Common myeloid progenitor, CD34-positive (primary cell): ENCODE data around the gene PIP5K1C.

Experiments
- CTCF ChIA-PET: fragments of 350-600 bp; sonication (Branson Sonifier 250); formaldehyde crosslinking; loops from one replicate; lab custom pipeline; 2021; ENCODE audit warnings: antibody characterized with exemption; lab: Charles Lee
- POLR2A ChIA-PET: fragments of 350-600 bp; sonication (Branson Sonifier 250); formaldehyde crosslinking; loops from one replicate; lab custom pipeline; 2021; ENCODE audit warnings: antibody characterized with exemption; lab: Charles Lee
- DNase-seq, 3 donors: peaks; one replicate each; pipeline versions ENCODE4 v3.0.0 to v3.0.0-alpha.2; 2013
- H3K27ac ChIP-seq, 2 experiments: 1 replicate in 1 of 2; 2 replicates in 1 of 2; pipeline ENCODE4 v1.7.0; 2013; ENCODE audit warnings: inconsistent platforms in 2 of 2, low read length in 2 of 2, mild to moderate bottlenecking in 2 of 2, low read depth in 1 of 2, moderate library complexity in 1 of 2; ENCODE audit not compliant: severe bottlenecking in 2 of 2, insufficient read depth in 1 of 2, poor library complexity in 1 of 2
- H3K27me3 ChIP-seq, 5 experiments: replicated peaks in 2 of 5; 1 replicate in 3 of 5; 2 replicates in 2 of 5; pipeline versions ENCODE4 v1.6.1 to v1.7.0; 2013; ENCODE audit warnings: low read length in 4 of 5, mild to moderate bottlenecking in 2 of 5, moderate library complexity in 2 of 5, inconsistent platforms in 1 of 5; ENCODE audit not compliant: insufficient read depth in 5 of 5, control insufficient read depth in 4 of 5
- H3K36me3 ChIP-seq, 4 experiments: 1 replicate in 2 of 4; 2 replicates in 2 of 4; pipeline versions ENCODE4 v1.6.1 to v1.7.0; 2013; ENCODE audit warnings: low read length in 3 of 4, control low read depth in 1 of 4, mild to moderate bottlenecking in 1 of 4; ENCODE audit not compliant: control insufficient read depth in 4 of 4, insufficient read depth in 4 of 4
- H3K4me1 ChIP-seq, 4 experiments: 1 replicate in 3 of 4; 2 replicates in 1 of 4; pipeline versions ENCODE4 v1.6.1 to v1.7.1; 2013; ENCODE audit warnings: low read length in 3 of 4, mild to moderate bottlenecking in 3 of 4, control low read depth in 1 of 4, inconsistent platforms in 1 of 4, moderate library complexity in 1 of 4; ENCODE audit not compliant: control insufficient read depth in 4 of 4, insufficient read depth in 4 of 4; ENCODE audit errors: control extremely low read depth in 1 of 4
- H3K4me3 ChIP-seq, 7 experiments: 1 replicate in 4 of 7; 2 replicates in 3 of 7; pipeline versions ENCODE4 v1.5.1 to v1.7.0; 2013; ENCODE audit warnings: mild to moderate bottlenecking in 7 of 7, low read length in 6 of 7, moderate library complexity in 6 of 7, inconsistent platforms in 2 of 7, low read depth in 2 of 7, control low read depth in 1 of 7; ENCODE audit not compliant: insufficient read depth in 4 of 7, control insufficient read depth in 1 of 7; ENCODE audit errors: extremely low read depth in 1 of 7
- H3K9me3 ChIP-seq, 5 experiments: 1 replicate in 4 of 5; 2 replicates in 1 of 5; pipeline versions ENCODE4 v1.6.1 to v1.7.1; 2013; ENCODE audit warnings: low read length in 4 of 5, mild to moderate bottlenecking in 2 of 5, inconsistent platforms in 1 of 5, low read depth in 1 of 5, moderate library complexity in 1 of 5; ENCODE audit not compliant: control insufficient read depth in 4 of 5, insufficient read depth in 2 of 5; ENCODE audit errors: control extremely low read depth in 1 of 5
- WGBS: methylation state at CpG from one replicate; pipeline ENCODE4 v1.1.5; 2013; ENCODE audit not compliant: insufficient coverage; 5-methylcytosine and 5-hydroxymethylcytosine counted together

Gene PIP5K1C

GRCh38 chr19:3690551-3691371 is 9.5 kb downstream of the PIP5K1C start:
- no peak for DNase-seq
- H3K36me3 ChIP-seq, result peaks cover 0 to 7% (median 2%) of the 10 kb centered on the region in 4 experiments
- ChIA-PET CTCF (interaction anchor here (0.6 to 4.4 kb wide), 8 partner anchors 10 to 457 kb away, joined by 3 to 27 read pairs (median 4); partner anchors contain the start of gene PIP5K1C), POLR2A (interaction anchor here (0.6 kb wide), 1 partner anchor 311 kb away, joined by 4 read pairs; no protein-coding TSS in a partner anchor)
- WGBS, result 91% methylated on average over 27 of the region's 31 CpGs
- H3K4me3 ChIP-seq, result no peak overlapping the region
- H3K9me3 ChIP-seq, result no peaks in the 10 kb centered on the region
- no peaks in the 10 kb centered on the region for H3K27me3 ChIP-seq
- no peak overlapping the region for H3K27ac ChIP-seq
- H3K4me1 ChIP-seq, result peaks cover 0 to 41% (median 22%) of the 10 kb centered on the region in 4 experiments

- Histone ChIP-seq H3K27ac (peak overlapping the region in 1 of 2 experiments; percentile 49), H3K4me3 (peak overlapping the region; percentile 16 to 78 (median 59)), H3K9me3 (peaks cover 0 to 8% (median 5%) of the 10 kb centered on the region in 5 experiments), H3K27me3 (no peaks in the 10 kb centered on the region), H3K4me1 (peaks cover 0 to 56% (median 30%) of the 10 kb centered on the region in 4 experiments), H3K36me3 (peaks cover 2 to 9% (median 5%) of the 10 kb centered on the region in 4 experiments)
- ChIA-PET CTCF (interaction anchor here (1.3 to 2.9 kb wide), 4 partner anchors 10 to 26 kb away, joined by 3 to 22 read pairs (median 6); no protein-coding TSS in a partner anchor), POLR2A (interaction anchor here (1.0 to 1.4 kb wide), 2 partner anchors 9 to 16 kb away, joined by 3 to 4 read pairs; no protein-coding TSS in a partner anchor)
- 4% methylated on average over 54 of the region's 55 CpGs for WGBS
- DNase-seq, result peak in 2 of 3 donors; percentile 34 to 48
Observed at GRCh38 chr19:3687774-3688706, 12.2 kb downstream of the PIP5K1C start.

- no peaks in the 10 kb centered on the region for H3K27me3 ChIP-seq
- peak in 2 of 3 donors; percentile 33 to 52 for DNase-seq
- 17% methylated on average over 2 of the region's 12 CpGs for whole genome bisulfite sequencing
- peaks cover 0 to 8% (median 5%) of the 10 kb centered on the region in 5 experiments for H3K9me3 ChIP-seq
- POLR2A ChIA-PET, result interaction anchor here (1.4 kb wide), 1 partner anchor 16 kb away, joined by 3 read pairs; no protein-coding TSS in a partner anchor
- peak overlapping the region; percentile 16 to 78 (median 59) for H3K4me3 ChIP-seq
- H3K36me3 ChIP-seq, result peaks cover 2 to 9% (median 5%) of the 10 kb centered on the region in 4 experiments
- H3K4me1 ChIP-seq, result peaks cover 0 to 58% (median 32%) of the 10 kb centered on the region in 4 experiments
- CTCF ChIA-PET, result interaction anchor here (1.3 to 2.9 kb wide), 3 partner anchors 10 to 25 kb away, joined by 3 to 22 read pairs (median 5); no protein-coding TSS in a partner anchor
- H3K27ac ChIP-seq, result no peak overlapping the region
Observed at GRCh38 chr19:3687393-3687773, 12.9 kb downstream of the PIP5K1C start.

- CTCF ChIA-PET, result interaction anchor here (1.1 kb wide), 1 partner anchor 15 kb away, joined by 3 read pairs; the partner anchor contains the start of gene PIP5K1C
- whole genome bisulfite sequencing, result 100% methylated on average over 4 of the region's 8 CpGs
- peaks cover 2 to 9% (median 5%) of the 10 kb centered on the region in 4 experiments for H3K36me3 ChIP-seq
Observed at GRCh38 chr19:3684817-3685410, 15.4 kb downstream of the PIP5K1C start.

GRCh38 chr19:3684054-3684816 is 16.0 kb downstream of the PIP5K1C start:
- CTCF ChIA-PET, result interaction anchor here (1.0 to 1.1 kb wide), 2 partner anchors 13 to 15 kb away, joined by 3 read pairs; partner anchors contain the start of gene PIP5K1C
- peaks cover 0 to 37% (median 26%) of the 10 kb centered on the region in 4 experiments for H3K4me1 ChIP-seq
- H3K36me3 ChIP-seq, result peaks cover 2 to 14% (median 5%) of the 10 kb centered on the region in 4 experiments
- POLR2A ChIA-PET, result no interaction called here
- DNase-seq, result peak in 2 of 3 donors; percentile 64 to 68
- no peak overlapping the region for H3K27ac ChIP-seq
- H3K4me3 ChIP-seq, result peak overlapping the region in 1 of 7 experiments; percentile 11
- WGBS, result 86% methylated on average over 20 of the region's 23 CpGs
- no peaks in the 10 kb centered on the region for H3K27me3 ChIP-seq
- H3K9me3 ChIP-seq, result peaks cover 0 to 8% (median 5%) of the 10 kb centered on the region in 5 experiments

More at GRCh38 chr19:3684817-3685410, 15.4 kb downstream of the PIP5K1C start:
- H3K9me3 ChIP-seq, result peaks cover 0 to 8% (median 5%) of the 10 kb centered on the region in 5 experiments
- peaks cover 0 to 39% (median 26%) of the 10 kb centered on the region in 4 experiments for H3K4me1 ChIP-seq
- no peak overlapping the region for H3K4me3 ChIP-seq
- no peaks in the 10 kb centered on the region for H3K27me3 ChIP-seq
- DNase-seq, result no peak
- H3K27ac ChIP-seq, result no peak overlapping the region
- POLR2A ChIA-PET, result no interaction called here
